ENCODE measurements around the gene VPS50. TPM values are rescaled to one million over a fixed set of nuclear protein-coding genes. Genes with fewer than 3 reads are reported as not detected.
A peak's percentile ranks its signal among the peaks of the same experiment; 100 is the strongest.

Gene VPS50, protein sequence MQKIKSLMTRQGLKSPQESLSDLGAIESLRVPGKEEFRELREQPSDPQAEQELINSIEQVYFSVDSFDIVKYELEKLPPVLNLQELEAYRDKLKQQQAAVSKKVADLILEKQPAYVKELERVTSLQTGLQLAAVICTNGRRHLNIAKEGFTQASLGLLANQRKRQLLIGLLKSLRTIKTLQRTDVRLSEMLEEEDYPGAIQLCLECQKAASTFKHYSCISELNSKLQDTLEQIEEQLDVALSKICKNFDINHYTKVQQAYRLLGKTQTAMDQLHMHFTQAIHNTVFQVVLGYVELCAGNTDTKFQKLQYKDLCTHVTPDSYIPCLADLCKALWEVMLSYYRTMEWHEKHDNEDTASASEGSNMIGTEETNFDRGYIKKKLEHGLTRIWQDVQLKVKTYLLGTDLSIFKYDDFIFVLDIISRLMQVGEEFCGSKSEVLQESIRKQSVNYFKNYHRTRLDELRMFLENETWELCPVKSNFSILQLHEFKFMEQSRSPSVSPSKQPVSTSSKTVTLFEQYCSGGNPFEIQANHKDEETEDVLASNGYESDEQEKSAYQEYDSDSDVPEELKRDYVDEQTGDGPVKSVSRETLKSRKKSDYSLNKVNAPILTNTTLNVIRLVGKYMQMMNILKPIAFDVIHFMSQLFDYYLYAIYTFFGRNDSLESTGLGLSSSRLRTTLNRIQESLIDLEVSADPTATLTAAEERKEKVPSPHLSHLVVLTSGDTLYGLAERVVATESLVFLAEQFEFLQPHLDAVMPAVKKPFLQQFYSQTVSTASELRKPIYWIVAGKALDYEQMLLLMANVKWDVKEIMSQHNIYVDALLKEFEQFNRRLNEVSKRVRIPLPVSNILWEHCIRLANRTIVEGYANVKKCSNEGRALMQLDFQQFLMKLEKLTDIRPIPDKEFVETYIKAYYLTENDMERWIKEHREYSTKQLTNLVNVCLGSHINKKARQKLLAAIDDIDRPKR
- total RNA-seq, result 10 to 100 TPM; 17.1 to 43.7 (median 26.9) TPM

GRCh38 chr7:93231799-93232672, at the start of gene VPS50:
TSS of gene VPS50 (plus strand) at chr7:93232366. CDS start at chr7:93232468, 102 bp downstream.
- 0 to 2% methylated on average over 16 to 40 of the region's 40 CpGs for WGBS, 2 donors (ENCODE audit: low coverage in 1 of 2)

DNA sequence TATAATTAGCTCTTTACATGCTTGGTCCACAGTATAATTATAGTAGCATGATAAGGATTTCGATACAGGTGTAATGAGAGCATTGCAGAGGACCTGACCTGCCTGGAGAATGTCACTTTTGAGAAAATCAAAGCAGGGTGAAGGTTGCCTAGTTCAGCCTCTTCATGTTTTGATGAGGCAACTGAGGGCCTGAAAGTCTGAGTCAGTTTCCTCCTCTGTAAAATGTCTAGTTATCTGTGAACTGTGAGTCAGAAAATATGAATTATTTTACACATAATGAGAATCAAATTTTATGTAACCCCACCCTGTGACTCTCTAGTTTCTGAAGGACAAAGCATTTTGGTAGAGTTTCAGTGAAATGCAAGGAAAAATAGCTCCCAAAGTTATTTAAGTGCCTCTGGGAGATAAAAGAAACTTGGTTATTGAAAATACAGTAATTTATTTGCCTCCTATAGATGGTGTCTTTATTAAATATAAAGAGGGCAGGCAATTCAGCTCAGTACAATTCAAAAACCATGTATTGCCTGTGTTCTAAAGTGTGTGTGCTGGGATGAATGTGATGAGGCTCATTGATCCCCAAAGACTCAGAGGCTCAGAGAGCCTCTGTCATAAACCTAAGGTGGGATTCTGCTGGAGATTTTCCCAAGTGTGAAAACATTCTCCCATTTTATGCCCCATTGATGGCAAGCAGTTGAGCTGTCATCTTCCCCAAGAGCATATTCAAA, 46.7 kb upstream of the VPS50 start:
- no peaks in the 10 kb centered on the region for H3K36me3 ChIP-seq
- intact Hi-C loops (cut with DNase I; ENCODE audit: low total_unique reads), result no loop called here
- no peak for DNase-seq
- no peak overlapping the region for H3K4me3 ChIP-seq
- no peak overlapping the region for H3K27ac ChIP-seq
- in situ Hi-C loops (cut with MboI; ENCODE audit: low pct_ligation_motif_present in 1 of 4, low pct_unique_long_range_greater_than_20kb in 1 of 4, low sequenced_read_pairs in 3 of 4), result no loop called here
- WGBS, 2 donors (ENCODE audit: low coverage in 1 of 2), result 57 to 66% methylated on average over 1 of the region's 1 CpG
- no peaks in the 10 kb centered on the region for H3K9me3 ChIP-seq
- H3K4me1 ChIP-seq, result no peaks in the 10 kb centered on the region
- TF ChIP-seq CTCF (IDR thresholded peaks at IDR 0.05) (no peak), POLR2A (IDR thresholded peaks at IDR 0.05) (no peak), EP300 (IDR thresholded peaks at IDR 0.05; ENCODE audit: low read depth) (no peak)
- H3K27me3 ChIP-seq, result peaks cover 16% of the 10 kb centered on the region

More at GRCh38 chr7:93231799-93232672, at the start of gene VPS50:
- intact Hi-C loops (cut with DNase I; ENCODE audit: low total_unique reads), result no loop called here
- Histone ChIP-seq H3K36me3 (no peaks in the 10 kb centered on the region), H3K9me3 (no peaks in the 10 kb centered on the region), H3K4me3 (peak within 1 kb of the TSS; percentile 61 to 83 (median 68)), H3K4me1 (peaks cover 0 to 34% (median 13%) of the 10 kb centered on the region in 4 donors), H3K27ac (peak within 1 kb of the TSS; percentile 79 to 86 (median 83)), H3K27me3 (no peaks in the 10 kb centered on the region)
- no peak for TF ChIP-seq EP300 (IDR thresholded peaks at IDR 0.05; ENCODE audit: low read depth)
- peak; percentile 62 for TF ChIP-seq POLR2A (IDR thresholded peaks at IDR 0.05)
- TF ChIP-seq POLR2AphosphoS5 (IDR thresholded peaks at IDR 0.05), result peak; percentile 8 to 83 (median 79)
- TF ChIP-seq CTCF (IDR thresholded peaks at IDR 0.05), result peak in 3 of 5 experiments; percentile 18 to 59 (median 47)
- DNase-seq, result peak; percentile 95
- in situ Hi-C loops (cut with MboI; ENCODE audit: low pct_ligation_motif_present in 1 of 4, low pct_unique_long_range_greater_than_20kb in 1 of 4, low sequenced_read_pairs in 3 of 4), result loop anchor here in 1 of 4 donors (10.0 kb wide), 1 partner anchor 63 kb away; no protein-coding TSS in a partner anchor

- Histone ChIP-seq H3K36me3 (no peaks in the 10 kb centered on the region), H3K27me3 (peaks cover 37% of the 10 kb centered on the region), H3K27ac (no peak overlapping the region), H3K9me3 (no peaks in the 10 kb centered on the region), H3K4me3 (no peak overlapping the region), H3K4me1 (no peaks in the 10 kb centered on the region)
- in situ Hi-C loops (cut with MboI; ENCODE audit: low pct_ligation_motif_present in 1 of 4, low pct_unique_long_range_greater_than_20kb in 1 of 4, low sequenced_read_pairs in 3 of 4) (no loop called here), intact Hi-C loops (cut with DNase I; ENCODE audit: low total_unique reads) (no loop called here)
- no peak for DNase-seq
- WGBS, 2 donors (ENCODE audit: low coverage in 1 of 2), result 52 to 55% methylated on average over 6 of the region's 6 CpGs
- TF ChIP-seq CTCF (IDR thresholded peaks at IDR 0.05), result no peak
- TF ChIP-seq POLR2A (IDR thresholded peaks at IDR 0.05), result no peak
- TF ChIP-seq POLR2AphosphoS5 (IDR thresholded peaks at IDR 0.05), result no peak
- no peak for TF ChIP-seq EP300 (IDR thresholded peaks at IDR 0.05; ENCODE audit: low read depth)
These were observed 43.1 kb upstream of the VPS50 start for GRCh38 chr7:93188870-93189634.

Data from transverse colon (tissue), 4 donors.